HFFc6 (cell line): ENCODE measurements around the gene EPS8L3. TPM values are rescaled to one million over a fixed set of nuclear protein-coding genes. Genes with fewer than 3 reads are reported as not detected.

Experiments
- DNase-seq: peaks from one replicate; pipeline ENCODE4 v3.0.0-alpha.2; 2018
- H3K27ac Mint-ChIP-seq: 2 replicates; pipeline ENCODE4 v1.8.0; 2020; ENCODE audit warnings: mild to moderate bottlenecking, mixed read lengths
- H3K27me3 Mint-ChIP-seq: 2 replicates; pipeline ENCODE4 v1.8.0; 2021; ENCODE audit warnings: mild to moderate bottlenecking, moderate library complexity, mixed read lengths; ENCODE audit not compliant: insufficient read depth
- H3K36me3 Mint-ChIP-seq: 2 replicates; pipeline ENCODE4 v1.8.0; 2021; ENCODE audit warnings: low read depth, mixed read lengths
- H3K4me1 Mint-ChIP-seq: 2 replicates; pipeline ENCODE4 v1.8.0; 2020; ENCODE audit warnings: low read depth, mixed read lengths
- H3K4me3 Mint-ChIP-seq: 2 replicates; pipeline ENCODE4 v1.8.0; 2020; ENCODE audit warnings: mild to moderate bottlenecking, moderate library complexity, mixed read lengths
- H3K9me3 Mint-ChIP-seq: 2 replicates; pipeline ENCODE4 v1.8.0; 2020; ENCODE audit warnings: mild to moderate bottlenecking, mixed read lengths
- CTCF ChIP-seq: fragments of 200-600 bp; sonication (generic); IDR thresholded peaks from 2 replicates; pipeline ENCODE4 v1.5.0; 2021; ENCODE audit warnings: antibody characterized with exemption, mild to moderate bottlenecking
- total RNA-seq, 6 experiments: library from RNA; stranded (reverse); fragmentation: NEBNext Ultra II Directional; extraction: Animal tissue kit (Norgen Biotek cat#: 25700); gene quantifications; 2 replicates in 1 of 6; 3 replicates in 5 of 6; pipeline ENCODE4 v1.2.3, GENCODE V29; 2021

Gene EPS8L3
- total RNA-seq, 6 experiments from 2014 or later = not detected

GRCh38 chr1:109776911-109777310 lies 13.2 kb upstream of the EPS8L3 start:
- peak; percentile 99 for TF ChIP-seq CTCF
- Mint-ChIP-seq H3K9me3 (peaks cover 5% of the 10 kb centered on the region; the same call in 1 of the 2 replicates), H3K27ac (no peak overlapping the region)

GRCh38 chr1:109776206-109776835 lies 12.6 kb upstream of the EPS8L3 start:
- Mint-ChIP-seq H3K9me3 (peaks cover 5% of the 10 kb centered on the region; the same call in 1 of the 2 replicates), H3K4me1 (peaks cover 54% of the 10 kb centered on the region), H3K27me3 (no peaks in the 10 kb centered on the region; the same call in 1 of the 2 replicates), H3K4me3 (no peak overlapping the region), H3K27ac (no peak overlapping the region), H3K36me3 (peaks cover 6% of the 10 kb centered on the region; the same call in 1 of the 2 replicates)
- DNase-seq = no peak
- no peak for TF ChIP-seq CTCF

More at GRCh38 chr1:109776911-109777310, 13.2 kb upstream of the EPS8L3 start:
- Mint-ChIP-seq H3K36me3 (peaks cover 6% of the 10 kb centered on the region; the same call in 1 of the 2 replicates), H3K4me1 (peaks cover 60% of the 10 kb centered on the region), H3K4me3 (no peak overlapping the region), H3K27me3 (no peaks in the 10 kb centered on the region; the same call in 1 of the 2 replicates)
- peak; percentile 69 for DNase-seq

- no peak overlapping the region for H3K4me3 Mint-ChIP-seq
- peaks cover 45% of the 10 kb centered on the region for H3K4me1 Mint-ChIP-seq
- peaks cover under 1% of the 10 kb centered on the region; the same call in 1 of the 2 replicates for H3K9me3 Mint-ChIP-seq
- peaks cover under 1% of the 10 kb centered on the region; the same call in 1 of the 2 replicates for H3K36me3 Mint-ChIP-seq
- peak; percentile 35 for DNase-seq
- no peak overlapping the region for H3K27ac Mint-ChIP-seq
- TF ChIP-seq CTCF = no peak
- no peaks in the 10 kb centered on the region; the same call in 1 of the 2 replicates for H3K27me3 Mint-ChIP-seq
Measured at GRCh38 chr1:109775398-109775797, 11.7 kb upstream of the EPS8L3 start.

GRCh38 chr1:109773900-109774485 lies 10.3 kb upstream of the EPS8L3 start:
- Mint-ChIP-seq H3K4me3 (no peak overlapping the region), H3K27ac (no peak overlapping the region), H3K9me3 (no peaks in the 10 kb centered on the region), H3K36me3 (no peaks in the 10 kb centered on the region), H3K27me3 (peaks cover 3% of the 10 kb centered on the region), H3K4me1 (peaks cover 45% of the 10 kb centered on the region)
- no peak for DNase-seq
- TF ChIP-seq CTCF = peak; percentile 22

GRCh38 chr1:109773203-109773899 lies 9.6 kb upstream of the EPS8L3 start:
- Mint-ChIP-seq H3K36me3 (no peaks in the 10 kb centered on the region), H3K27me3 (peaks cover 3% of the 10 kb centered on the region), H3K4me1 (peaks cover 45% of the 10 kb centered on the region), H3K9me3 (no peaks in the 10 kb centered on the region), H3K27ac (no peak overlapping the region), H3K4me3 (no peak overlapping the region)
- peak; percentile 86 for DNase-seq
- peak; percentile 89 for TF ChIP-seq CTCF
